Activated gamma-delta T cell treated with anti-CD3 and anti-CD28 coated beads, Interleukin-2, amount 50 U/mL, for 16 hours (primary cell): ENCODE data around the gene ABCC8.
"Not testable (repeated sequence)": the region's sequence is repeated elsewhere in the genome, so short reads cannot be mapped to it uniquely, and the experiment has no call there.

Experiments used
- DNase-seq: peaks from one replicate; pipeline ENCODE4 v3.0.0-alpha.2; 2020; ENCODE audit warnings: low read depth

ABCC8 gene

DNA sequence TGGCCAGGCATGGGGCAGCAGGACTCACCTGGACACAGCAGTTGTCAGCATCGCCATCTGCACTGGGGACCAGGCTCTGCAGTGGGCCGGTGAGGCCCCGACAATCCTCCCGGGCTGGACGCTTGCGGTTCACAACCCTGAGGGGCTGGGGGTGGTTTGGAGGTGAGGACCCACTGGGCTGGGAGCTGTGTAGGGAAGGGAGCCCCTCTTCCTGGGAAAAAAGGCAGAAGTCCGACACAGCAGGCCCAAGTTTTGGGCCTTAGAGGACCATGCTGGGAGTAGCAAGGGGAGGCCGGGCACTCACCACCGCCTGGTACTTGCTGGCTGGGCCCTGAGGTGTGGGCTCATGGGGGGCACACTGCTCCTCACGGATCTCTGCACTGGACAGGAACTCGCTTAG is 48.4 kb downstream of the ABCC8 start:
- DNase-seq: no peak

DNA sequence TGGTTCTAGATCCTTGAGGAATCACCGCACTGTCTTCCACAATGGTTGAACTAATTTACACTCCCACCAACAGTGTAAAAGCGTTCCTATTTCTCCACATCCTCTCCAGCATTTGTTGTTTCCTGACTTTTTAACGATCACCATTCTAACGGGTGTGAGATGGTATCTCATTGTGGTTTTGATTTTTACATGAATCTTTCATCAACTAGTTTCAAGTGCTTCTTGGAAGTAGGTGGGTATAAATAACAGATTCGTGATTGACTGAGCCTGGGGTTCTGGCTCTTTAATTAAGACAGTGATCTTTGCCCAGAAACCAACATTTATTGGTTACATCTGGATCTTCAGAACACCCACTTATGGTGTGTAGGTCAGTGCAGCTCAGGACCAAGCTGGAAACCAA is 50.4 kb downstream of the ABCC8 start:
- DNase-seq: not testable (repeated sequence)

DNA sequence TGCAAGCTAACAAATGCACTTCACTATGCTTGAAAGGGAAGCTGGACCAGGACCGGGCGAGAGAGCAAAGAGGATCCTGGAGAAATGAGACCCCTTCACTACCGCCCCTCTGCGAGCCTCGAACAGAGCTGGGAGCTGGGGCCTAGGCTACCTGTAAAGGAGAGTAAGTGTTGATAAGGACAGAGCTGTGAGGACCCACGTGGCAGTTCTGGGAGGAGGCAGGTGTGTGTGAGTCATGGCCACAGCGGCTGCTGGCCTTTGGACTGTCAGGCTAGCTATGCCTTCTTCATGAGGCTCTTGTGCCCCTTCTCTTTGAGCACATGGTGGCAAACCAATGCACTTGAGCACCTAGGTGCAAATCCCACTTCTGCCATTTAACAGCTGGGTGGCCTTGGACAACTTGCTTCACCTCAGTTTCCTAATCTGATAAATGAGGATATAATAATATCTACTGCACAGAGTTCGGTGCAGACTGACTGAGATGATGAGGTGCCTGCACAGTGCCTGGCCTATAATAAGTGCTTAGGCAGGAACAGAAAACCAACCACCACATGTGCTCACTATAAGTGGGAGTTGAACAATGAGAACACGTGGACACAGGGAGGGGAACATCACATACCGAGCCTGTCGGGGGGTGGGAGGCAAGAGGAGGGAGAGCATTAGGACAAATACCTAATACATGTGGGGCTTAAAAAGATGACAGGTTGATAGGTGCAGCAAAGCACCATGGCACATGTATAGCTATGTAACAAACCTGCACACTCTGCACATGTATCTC is 52.9 kb downstream of the ABCC8 start:
- no peak for DNase-seq

DNA sequence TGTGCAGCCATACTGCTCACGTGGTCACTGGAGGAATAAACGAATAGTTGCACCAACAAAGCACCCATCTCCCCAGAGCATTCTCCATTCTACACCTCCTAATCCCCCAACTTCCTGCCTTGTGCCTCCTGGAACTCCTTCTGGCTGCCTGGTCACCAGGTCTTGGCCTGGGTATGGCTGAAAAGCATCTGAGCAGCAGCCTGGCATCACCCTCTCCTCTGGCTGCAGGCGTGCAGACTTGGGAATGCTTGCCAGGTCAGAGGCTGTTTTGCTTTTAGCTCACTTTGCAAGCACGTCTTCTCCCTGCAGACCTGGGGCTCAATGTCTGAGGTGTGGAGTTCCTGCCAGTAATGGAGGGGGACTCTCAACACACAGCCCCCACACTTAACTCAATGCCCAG is 54.9 kb downstream of the ABCC8 start:
- no peak for DNase-seq

DNA sequence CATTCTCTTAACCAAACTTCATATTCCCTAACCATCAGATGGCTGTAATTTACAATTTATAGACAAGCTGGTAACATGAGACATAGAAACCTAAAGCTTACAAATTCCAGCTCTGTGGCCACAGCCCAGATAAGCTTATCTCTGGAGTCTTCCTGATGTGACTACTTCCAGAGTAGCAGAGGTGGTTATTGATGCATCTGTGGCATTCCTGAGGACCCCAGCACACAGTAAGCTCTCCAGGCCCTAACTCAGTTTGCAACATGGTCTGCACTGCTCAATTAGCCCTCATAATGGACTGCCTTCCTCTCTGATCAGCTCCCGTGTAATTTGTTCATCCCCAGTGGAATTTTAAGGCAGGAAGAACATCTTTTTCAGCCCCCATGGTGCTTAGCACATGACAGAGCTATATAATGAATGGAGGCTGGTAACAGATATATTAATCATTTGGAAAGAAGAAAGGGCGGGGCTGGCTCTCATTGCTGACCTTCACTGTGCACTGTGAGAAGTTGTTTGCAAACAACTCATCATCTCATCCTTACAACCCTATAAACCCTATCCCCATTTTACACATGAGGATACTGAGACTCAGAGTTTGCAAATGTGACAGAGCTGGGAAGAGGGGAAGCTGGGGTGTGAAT is 58.1 kb downstream of the ABCC8 start:
- no peak for DNase-seq

DNA sequence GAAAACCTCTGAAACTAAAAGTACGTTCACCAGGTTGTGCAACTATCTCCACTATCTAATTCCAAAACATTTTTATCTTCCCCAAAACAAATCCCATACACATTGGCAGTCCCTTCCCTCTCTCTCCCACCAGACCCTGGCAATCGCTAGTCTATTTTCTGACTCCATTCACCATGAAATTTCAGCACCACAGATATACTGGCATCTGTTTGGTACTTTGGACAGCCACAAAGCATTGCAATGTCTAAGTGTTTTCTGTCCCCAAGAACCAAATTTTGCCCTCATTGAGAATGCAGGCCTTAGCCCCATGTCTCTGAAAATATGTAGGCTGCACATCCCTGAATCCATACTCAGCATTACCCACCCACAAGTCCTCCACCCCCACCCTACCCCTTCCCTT is 60.2 kb downstream of the ABCC8 start:
- DNase-seq: no peak

DNA sequence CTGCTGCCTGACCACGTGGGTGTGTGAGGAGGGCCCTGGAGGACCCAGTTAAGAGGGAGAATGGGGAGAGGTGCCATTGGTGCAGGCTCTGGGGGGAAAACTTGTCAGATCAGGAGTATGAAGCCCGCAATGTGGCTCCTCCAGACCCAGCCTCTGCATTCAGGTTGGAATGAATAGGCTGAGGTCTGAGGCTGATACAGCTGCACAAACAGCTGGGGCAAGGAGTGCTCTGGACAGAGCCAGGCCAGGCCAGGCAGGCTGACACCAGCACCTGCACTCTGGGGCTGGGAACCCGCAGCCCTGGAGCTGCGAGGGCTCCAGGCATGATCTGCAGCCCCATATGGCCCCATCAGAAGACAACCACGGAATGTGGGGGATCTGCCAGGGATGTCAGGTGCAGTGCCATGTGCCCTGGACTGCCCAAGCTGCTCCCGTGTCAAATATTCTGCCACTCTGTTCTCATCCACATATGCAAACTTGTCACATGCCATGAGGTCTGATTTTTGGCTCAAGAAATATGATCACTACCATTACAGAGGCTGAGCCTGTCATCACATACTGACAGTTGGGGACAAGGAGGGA is 61.0 kb downstream of the ABCC8 start:
- no peak for DNase-seq

DNA sequence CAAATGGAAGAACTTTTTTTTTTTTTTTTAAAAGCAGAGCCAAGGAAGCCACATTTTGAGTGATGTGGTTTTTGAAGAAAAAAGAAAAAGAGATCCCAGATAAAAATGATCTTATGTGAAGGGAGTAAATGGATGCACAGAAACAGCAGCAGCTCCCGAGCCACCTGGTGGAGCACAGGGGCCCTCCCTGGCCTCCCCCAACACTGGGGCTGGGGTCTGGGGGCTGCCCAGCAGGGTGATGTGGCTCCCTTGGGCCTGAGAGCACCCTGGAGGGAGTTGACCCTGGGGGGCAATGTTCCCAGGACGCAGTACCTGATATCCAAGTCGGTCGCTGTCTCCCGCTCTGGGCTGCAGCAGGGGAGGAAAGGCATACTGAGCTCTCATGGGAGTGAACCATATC is 61.7 kb downstream of the ABCC8 start:
- no peak for DNase-seq

DNA sequence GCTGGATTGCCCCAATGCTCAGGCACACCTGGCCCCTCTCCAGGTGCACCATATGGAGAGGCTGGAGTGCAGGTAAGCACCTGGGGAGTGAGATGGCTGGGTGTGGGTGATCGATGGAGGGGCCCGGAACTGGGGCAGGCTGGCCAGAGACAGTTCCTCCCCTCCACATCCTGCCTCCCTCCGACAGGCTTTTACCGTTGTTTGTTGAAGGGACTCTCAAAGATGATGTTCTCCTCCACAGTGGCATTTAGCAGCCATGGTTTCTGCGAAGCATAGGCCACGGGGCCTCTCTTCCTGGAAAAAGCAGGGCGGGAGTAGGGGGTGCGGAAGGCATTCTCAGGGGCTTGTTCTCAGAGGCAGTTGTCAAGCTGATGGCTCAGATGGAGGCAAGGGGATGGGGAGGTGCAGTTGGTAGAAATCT is 62.3 kb downstream of the ABCC8 start:
- DNase-seq: no peak

DNA sequence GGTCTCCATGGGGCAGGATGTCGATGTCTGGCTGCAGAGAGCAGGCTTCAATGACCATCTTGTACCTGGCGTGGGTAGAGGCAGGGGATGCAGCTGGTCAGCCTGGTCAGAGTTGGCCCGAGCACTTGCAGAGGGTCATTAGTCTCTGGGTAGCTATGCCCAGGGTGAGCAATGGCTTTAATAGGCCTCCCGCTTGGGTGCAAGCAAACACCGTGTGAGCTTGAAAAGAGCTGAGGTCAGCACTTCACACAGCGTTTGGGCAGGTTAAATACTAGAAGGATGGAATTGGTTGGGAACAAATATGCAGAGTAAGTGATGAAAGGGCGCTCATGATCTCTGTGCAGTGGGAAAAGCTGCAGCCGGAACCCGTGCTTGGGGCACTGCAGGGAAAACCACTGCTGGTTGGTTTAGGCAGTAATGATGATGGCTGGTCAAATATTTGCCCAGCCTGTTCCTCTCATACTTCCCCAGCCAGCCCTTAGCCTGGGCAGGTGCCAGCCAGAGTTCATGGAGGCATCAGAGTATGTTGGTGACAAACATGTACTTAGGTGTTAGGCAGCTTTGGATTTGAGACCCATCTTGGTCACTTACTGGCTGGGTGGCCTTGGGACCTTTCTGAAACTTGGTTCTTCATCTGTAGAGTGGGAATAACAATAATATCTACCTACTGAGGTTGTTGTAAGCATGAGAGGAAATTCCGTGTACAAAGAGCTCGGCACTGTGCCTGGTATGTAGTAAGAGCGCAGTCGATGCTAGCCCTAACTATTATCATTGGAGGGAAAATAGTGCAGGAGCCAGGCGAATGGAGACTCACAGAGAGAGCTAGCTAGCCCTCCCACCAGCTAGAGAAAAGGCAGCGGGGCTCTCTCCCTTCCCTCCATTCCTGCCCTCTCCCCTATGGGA is 63.0 kb downstream of the ABCC8 start:
- DNase-seq: no peak

DNA sequence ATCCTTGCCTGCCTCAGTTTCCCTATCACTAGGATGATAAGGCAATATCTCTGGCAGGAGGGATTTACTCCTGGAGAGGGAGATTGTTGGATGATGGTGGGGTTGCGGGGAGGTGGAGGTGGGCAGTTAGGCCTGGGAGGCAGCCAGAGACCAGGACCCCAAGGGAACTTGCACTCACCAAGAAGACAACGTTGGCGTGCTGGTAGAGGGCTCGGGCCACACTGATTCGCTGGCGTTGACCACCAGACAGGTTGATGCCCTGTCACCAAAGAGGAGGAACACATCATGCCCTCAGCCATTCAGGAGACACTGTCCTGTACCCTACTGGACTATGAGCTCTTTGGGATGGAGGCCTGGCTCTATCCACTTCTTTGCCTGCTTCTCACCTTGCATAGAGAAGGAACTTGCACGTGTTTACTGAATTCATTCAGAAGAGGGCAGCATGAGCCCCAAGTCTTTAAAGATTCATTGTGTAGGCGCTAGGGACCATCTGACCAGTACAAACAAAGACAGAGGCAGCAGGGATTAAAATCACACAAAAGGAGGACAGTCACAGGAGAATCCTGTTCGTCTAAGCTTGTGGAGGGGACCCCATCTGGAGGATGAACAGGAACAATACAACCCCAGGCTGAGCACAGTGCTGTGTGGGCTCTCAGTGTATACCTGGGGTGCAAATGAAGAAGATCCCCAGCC is 64.0 kb downstream of the ABCC8 start:
- DNase-seq: no peak

DNA sequence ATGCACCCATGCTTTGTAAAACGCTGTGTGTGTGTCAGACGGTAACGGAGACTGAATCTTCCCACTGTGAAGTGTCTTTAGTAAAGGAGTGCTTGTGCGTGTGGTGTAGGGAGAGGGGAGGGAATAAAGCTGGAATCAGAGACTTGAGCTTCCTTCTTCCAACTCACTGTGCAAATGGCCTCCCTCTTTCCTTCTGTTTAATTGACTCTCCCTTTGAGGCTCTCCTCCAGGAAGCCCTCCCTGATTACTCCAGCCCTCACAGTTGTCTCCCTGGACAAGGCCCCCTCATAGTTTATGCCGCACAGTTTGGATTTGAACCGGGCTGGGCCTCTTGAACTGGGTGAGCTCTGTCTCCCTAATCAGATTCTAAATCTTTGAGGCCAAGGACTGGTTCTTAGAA is 65.2 kb downstream of the ABCC8 start:
- no peak for DNase-seq

DNA sequence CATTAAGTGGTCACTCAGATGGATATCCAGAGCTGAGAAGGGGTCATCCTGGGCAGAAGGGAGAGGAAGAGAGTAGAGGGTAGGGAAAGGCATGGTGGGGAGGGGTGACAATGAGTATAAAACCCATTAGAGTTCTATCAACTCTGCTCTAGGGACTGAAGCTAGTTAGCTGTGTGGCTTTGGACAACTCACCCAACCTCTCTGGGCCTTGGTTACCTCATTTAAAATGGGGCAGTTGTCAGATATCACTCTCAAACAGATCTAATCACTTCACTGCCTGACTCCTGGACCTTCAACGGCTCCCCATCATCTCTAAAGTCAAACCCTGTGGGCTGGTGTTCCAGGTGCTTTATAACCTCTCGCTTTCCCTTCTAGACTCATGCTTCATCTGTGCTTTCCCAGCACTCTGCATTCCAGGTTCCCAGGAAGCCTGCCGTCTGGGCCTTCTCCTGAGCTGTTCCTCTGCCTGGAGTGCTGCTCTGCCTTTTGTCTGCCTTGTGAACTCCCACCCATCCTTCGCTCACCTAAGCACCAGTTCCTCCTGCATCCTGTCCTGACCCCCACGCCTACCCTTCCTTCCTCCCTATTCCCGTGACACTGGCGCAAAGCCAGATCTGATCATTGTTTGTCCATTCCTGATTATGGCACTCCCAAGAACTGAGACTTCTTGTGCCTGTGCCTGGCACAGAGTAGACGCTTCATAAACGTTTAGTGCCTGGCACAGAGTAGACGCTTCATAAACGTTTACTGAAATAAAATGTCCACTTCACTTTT is 65.9 kb downstream of the ABCC8 start:
- DNase-seq: no peak

DNA sequence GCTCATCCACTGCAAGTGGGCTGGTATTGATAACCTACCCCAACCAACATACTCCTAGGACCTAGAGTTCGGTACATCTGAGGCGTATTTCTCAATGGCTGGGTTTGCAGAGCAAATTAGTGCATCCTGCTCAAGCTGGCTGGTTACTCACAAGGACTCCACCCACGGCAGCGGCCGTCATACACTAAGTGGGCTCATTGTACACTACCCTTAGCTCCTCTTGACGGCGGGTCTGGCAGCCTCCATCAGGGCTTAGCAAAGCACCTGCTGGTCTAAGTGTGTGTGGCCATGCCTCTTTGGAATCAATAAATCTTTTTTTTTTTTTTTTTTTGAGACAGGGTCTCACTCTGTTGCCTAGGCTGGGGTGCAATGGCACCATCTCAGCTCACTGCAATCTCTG is 68.0 kb downstream of the ABCC8 start:
- DNase-seq: no peak

DNA sequence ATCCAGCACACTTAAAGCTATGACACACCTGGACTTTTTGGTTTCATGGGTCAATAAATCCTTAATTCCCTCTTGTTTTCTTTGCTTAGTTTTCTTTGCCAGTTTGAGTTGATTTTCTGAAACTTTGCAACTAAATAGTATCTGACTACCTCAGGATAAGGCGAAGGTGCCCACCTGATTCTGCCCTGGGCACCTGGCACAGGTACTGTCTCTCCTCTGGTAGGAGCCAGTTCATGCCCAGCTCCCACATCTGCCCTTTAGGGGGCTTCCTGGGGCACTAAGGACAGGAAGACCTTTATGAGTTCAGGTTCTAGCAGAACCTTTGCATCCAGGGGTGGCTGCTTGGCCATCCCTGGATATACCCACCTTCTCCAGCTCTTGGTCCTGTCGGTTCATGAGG is 68.6 kb downstream of the ABCC8 start:
- no peak for DNase-seq

DNA sequence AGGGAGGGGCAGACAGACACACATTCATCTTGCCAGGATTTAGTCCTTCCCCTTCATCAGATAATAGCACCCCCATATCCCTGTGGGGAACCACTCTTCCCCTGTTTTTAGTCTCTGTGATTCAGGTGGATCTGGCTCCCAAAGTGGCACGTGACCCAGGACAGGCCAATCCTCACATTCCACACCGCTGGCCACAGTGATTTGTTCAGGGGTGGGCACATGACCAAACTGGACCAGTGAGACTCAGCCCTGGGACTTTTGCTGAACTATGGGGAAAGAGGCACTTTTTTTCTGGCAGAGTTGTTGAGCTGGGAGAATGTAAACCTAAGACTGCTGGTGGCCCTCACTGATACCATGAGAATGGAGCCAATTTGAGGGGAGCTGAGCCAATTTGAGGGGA is 69.1 kb downstream of the ABCC8 start:
- no peak for DNase-seq

DNA sequence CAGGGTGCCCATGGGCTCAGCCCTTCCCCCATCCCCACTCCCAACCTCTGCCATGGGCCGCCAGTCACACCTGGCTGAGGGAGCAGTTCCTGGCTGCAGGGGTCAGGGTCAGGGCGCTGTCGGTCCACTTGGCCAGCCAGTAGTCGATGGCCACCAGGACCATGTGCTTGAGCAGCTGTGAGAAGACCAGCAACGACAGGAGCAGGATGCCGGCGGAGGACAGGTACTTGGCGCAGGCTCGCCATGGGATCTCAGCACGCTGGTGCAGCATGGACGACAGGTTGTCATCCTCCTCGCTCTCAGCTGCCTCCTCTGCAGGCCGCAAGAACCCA is 69.9 kb downstream of the ABCC8 start:
- DNase-seq: no peak

DNA sequence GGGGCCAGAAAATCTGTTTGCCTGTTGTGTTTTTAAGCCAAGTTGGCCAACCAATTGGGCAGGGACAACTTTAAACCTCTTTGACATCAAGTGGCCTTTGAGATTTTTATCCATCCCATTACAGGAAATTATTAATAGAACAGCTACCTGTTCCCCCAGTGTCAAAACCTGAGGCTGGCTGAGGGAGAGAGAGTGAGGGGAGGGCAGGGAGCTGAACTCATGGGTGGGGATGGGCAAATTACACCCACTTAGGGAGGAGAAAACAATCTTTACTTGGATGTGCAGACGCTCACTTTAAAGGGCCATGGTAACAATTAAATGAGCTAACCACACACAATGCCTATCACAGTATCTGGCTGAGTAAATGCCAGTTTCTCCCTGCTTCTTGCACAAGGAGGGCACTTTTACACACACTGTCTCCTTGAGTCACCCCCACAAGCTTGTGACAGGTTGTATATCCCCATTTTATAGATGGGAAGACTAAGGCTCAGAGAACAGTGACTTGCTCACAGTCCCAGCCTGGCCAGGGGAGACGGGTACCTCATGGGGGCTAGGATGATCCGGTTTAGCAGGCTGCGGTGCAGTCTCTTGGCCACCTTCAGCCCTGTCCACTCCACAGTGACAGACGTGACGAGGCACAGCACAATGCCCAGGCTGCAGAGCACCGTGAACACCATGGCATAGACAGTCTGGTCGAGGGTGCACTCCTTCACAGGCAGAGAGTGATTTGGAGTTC is 70.4 kb downstream of the ABCC8 start:
- DNase-seq: no peak

DNA sequence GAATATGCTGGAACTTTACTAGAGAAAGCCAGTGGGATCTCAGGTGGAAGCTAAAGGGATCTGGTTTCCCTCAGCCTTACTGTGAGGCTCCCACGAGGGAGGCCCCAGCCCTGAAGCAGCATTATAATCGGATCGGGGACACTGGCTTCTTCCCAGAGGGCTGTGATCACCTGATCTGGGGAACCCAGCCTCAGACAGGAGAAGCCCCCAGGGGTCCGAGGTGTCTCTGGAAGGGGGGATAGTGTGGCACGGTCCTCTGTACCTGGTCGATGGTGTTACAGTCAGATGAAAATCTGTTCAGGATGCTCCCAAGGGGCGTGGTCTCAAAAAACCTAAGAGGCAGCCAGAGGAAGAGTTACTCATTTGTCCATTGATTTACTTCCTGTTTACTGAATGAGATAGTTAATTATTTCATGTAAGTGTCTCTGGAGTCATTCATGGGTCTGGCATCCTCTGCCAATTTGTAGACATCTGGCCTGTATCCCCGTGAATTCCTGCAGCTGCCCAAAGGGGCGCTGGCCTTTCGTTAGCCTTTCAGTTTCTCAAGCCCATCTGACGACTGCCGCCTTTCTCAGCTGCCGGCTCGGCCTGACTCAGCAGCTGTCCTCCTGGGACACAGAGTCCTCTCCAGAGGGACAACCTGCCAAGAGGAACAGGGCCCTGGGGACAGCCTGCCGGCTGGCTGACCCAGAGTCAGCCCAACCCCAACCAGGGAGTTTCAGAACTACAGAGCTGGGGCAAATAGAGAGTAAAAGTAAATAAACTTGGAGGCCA is 71.2 kb downstream of the ABCC8 start:
- no peak for DNase-seq
